NB4 (cell line): ENCODE measurements around the gene CRB1.

Source experiments
- DNase-seq: peaks from one replicate; pipeline ENCODE4 v3.0.0; 2010; ENCODE audit warnings: low read depth
- H3K4me3 ChIP-seq: one replicate; pipeline ENCODE4 v1.5.1; 2011; ENCODE audit warnings: mild to moderate bottlenecking, low read depth, low read length, moderate library complexity
- CTCF ChIP-seq: IDR thresholded peaks from one replicate; pipeline ENCODE4 v1.5.1; 2012; ENCODE audit warnings: low read depth, low read length
- MAX ChIP-seq: IDR thresholded peaks from 2 replicates; pipeline ENCODE4 v1.6.1; 2011; ENCODE audit warnings: low read depth, low read length
- MYC ChIP-seq: IDR thresholded peaks from 2 replicates; pipeline ENCODE4 v1.6.1; 2011; ENCODE audit warnings: low read depth, low read length
- POLR2A ChIP-seq: IDR thresholded peaks from 2 replicates; pipeline ENCODE4 v1.6.1; 2011; ENCODE audit warnings: mild to moderate bottlenecking; ENCODE audit not compliant: insufficient read length; ENCODE audit errors: extremely low read depth

Gene CRB1

DNA sequence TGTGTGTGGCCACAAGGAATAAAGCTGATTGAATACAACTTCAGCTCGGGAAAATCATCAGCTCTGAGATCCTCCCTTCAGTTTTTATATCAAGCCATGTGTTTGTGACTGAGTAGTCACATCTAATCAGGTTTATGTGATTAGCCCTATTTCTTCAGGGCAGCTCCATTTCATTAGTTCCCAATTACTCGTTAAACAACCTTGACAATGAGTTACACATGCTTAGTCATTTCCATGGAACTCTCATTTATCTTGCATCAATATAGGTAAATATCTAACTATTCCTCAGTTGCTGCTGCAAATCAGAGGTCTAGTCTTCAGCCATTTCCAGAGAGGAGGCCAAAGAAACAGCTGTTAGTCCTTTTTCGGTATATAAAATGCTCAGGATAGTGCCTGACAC lies 16.3 kb downstream of the CRB1 start:
- no peak overlapping the region for H3K4me3 ChIP-seq
- TF ChIP-seq MYC, result no peak
- no peak for TF ChIP-seq MAX
- TF ChIP-seq POLR2A, result no peak
- TF ChIP-seq CTCF, result no peak
- DNase-seq, result no peak

DNA sequence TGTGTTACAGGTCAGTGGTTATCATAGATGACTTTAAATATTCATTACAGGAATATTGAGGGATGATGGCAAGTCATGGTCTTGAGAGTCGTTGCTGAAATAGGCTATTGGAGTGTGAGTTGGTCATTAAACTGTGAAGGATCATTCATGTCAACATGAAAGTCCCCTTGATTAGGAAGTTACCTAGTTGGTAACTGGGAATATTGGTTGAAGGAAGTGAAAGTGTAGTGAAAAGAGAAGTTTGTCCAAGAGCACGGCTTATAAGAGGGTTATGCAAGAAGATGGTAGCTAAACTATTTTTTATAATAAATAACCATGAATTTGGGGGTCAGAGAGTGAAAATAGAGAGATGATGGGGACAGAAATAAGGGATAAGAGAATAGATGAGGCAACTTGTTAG lies 16.9 kb downstream of the CRB1 start:
- DNase-seq, result peak; percentile 13
- TF ChIP-seq MAX (no peak), CTCF (no peak)
- H3K4me3 ChIP-seq, result no peak overlapping the region

GRCh38 chr1:197285526-197286205 lies 17.6 kb downstream of the CRB1 start:
- H3K4me3 ChIP-seq, result no peak overlapping the region
- TF ChIP-seq MYC (no peak), POLR2A (no peak), MAX (no peak), CTCF (no peak)
- no peak for DNase-seq

GRCh38 chr1:197286634-197287033 lies 18.6 kb downstream of the CRB1 start:
- no peak for TF ChIP-seq CTCF
- TF ChIP-seq POLR2A, result no peak
- no peak for TF ChIP-seq MAX
- TF ChIP-seq MYC, result no peak
- no peak overlapping the region for H3K4me3 ChIP-seq
- no peak for DNase-seq

GRCh38 chr1:197287863-197288262 lies 19.8 kb downstream of the CRB1 start:
- H3K4me3 ChIP-seq, result no peak overlapping the region
- no peak for DNase-seq
- no peak for TF ChIP-seq CTCF
- no peak for TF ChIP-seq POLR2A
- TF ChIP-seq MAX, result no peak
- no peak for TF ChIP-seq MYC
